Suppressor macrophage treated with lipopolysaccharide for 4 hours (primary cell): Measurements from ENCODE around the gene TTLL13.
"Not testable (repeated sequence)": the region's sequence is repeated elsewhere in the genome, so short reads cannot be mapped to it uniquely, and the experiment has no call there.

Experiments
- DNase-seq: peaks from one replicate; pipeline ENCODE4 v3.0.0-alpha.2; 2020

The TTLL13 gene

DNA sequence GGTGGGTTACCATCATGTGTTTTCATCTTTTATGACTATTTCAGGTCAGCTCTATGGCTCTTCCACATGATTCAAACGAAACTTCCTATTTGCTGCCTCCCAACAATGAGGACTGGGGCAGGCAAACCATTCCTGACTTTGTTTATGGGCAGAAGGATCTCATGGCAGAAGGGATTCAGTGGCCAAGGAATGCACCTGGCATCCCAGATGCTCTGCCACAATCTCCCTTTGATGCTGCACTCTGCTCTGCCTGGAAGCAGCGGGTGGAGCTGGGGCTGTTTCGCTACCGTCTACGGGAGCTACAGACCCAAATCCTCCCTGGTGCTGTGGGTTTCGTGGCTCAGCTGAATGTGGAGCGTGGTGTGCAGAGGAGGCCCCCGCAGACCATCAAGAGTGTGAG lies 8.5 kb upstream of the TTLL13 start:
- no peak for DNase-seq

DNA sequence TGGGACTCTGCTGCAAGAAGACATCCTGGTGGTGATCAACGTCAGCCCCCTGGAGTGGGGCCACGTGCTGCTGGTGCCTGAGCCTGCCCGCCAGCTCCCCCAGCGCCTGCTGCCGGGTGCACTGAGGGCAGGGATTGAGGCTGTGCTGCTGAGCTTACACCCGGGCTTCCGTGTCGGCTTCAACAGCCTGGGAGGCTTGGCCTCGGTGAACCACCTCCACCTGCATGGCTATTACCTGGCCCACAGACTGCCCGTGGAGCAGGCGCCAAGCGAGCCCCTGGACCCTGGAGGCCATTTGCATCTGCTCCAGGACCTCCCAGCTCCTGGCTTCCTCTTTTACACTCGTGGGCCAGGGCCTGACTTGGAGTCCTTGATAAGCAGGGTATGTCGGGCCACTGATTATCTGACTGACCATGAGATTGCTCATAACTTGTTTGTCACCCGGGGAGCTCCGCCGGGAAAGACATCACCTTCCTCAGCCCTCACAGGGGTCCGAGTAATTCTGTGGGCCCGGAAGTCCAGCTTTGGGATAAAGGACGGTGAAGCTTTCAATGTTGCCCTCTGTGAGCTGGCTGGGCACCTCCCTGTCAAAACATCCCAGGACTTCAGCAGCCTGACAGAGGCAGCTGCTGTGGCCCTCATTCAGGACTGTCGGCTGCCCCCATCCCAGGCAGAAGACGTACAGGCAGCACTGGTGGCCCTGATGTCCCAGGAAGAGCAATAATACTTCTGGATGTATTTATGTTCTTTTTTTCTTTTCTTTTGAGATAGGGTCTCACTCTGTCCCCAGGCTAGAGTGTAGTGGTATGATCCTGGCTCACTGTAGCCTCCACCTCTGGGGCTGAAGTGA lies 7.8 kb upstream of the TTLL13 start:
- no peak for DNase-seq

DNA sequence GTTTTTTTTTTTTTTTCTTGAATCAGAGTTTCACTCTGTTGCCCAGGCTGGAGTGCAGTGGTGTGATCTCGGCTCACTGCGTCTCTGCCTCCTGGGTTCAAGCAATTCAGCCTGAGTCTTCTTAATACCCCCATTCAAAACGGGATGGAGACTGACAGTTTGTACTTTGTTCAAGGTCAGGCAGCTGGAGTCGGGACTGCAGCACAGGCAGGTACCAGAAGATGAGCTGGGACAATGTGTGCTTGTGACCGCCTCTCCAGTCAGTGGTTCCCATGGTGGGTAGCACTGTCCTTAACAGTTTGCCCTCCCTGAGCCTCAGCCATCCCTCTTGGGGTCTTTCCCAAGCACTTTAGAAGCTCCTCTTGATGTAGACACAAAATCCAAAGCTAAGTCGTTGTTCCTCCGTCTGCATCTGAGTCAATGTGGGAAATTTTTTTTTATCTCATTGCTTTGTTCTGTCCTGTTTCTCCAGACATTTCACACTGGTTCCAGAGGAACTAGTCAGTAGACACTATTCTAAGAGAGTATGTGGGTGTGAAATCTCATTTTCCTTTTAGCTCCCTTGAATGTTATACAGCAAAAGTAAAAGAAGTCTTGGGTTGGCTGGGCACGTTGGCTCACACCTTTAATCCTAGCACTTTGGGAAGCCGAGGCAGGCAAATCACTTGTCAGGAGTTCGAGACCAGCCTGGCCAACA lies 5.3 kb upstream of the TTLL13 start:
- no peak for DNase-seq

DNA sequence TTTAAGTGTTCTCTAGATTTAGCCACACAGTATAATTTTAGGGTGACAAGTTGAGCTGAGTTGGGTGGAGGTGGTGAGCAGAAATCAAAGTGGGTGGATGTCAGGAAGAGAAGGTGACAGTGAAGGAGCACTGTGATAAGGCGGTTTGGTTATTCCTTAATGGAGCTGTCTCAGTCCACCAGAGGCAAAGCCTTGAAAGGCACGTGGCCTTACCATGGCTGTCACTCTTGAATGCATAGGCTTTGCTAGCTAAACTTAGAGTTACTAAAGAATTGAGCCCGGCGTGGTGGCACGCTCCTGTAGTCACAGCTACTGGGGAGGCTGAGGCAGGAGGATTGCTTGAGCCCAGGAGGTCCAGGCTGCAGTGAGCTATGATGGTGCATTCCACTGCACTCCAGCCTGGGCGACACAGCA lies 560 bp upstream of the TTLL13 start:
- no peak for DNase-seq

DNA sequence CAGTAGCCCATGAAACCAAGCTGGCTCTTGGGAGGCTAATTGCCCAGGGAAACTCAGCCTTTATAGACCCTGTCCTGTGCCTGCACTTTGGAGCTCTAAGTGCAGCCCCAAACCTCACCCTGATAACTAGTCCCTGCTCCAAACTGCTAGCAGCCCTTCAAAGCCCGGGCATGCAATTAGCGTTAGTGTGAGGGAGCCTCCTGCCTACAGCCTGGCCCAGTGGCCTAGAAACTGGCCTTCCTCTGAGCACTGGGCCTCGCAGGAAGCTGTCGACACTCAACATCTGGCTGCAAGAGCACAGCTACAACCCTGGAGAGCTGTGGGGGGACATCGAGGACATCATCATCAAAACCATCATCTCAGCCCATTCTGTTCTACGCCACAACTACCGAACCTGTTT lies 8.4 kb downstream of the TTLL13 start:
- no peak for DNase-seq

DNA sequence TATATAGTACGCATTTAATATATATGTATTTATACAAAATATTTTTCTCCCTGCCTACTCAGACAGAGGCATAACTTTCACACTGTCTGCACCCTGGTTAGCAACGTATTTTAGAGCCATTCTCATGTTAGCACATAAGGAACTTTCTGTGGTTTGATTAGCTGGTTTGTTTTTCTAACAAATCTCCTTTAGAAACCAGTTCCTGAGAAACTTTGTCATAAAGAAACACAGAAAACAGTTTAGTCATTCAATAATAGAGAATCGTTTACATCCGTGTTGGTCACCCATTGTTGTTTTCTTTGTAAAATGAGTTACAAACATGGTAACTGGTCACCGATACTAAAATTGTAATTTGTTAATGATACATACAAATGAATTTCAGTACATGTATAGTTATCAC lies 10.2 kb downstream of the TTLL13 start:
- DNase-seq, result no peak

DNA sequence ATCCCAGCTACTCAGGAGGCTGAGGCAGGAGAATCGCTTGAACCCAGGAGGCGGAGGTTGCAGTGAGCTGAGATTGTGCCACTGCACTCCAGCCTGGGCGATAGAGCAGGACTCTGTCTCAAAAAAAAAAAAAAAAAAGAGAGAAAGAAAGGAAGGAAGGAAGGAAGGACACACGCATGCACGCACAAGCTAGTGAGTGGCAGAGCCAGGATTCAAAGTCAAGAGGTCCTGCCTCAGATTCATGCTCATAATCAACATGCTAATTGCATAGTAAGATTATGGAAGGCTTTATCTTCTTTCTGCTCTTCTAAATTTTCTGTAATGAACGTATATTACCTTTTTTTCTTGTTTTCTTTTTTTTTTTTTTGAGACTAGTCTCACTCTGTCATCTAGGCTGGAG lies 11.4 kb downstream of the TTLL13 start:
- not testable (repeated sequence) for DNase-seq

DNA sequence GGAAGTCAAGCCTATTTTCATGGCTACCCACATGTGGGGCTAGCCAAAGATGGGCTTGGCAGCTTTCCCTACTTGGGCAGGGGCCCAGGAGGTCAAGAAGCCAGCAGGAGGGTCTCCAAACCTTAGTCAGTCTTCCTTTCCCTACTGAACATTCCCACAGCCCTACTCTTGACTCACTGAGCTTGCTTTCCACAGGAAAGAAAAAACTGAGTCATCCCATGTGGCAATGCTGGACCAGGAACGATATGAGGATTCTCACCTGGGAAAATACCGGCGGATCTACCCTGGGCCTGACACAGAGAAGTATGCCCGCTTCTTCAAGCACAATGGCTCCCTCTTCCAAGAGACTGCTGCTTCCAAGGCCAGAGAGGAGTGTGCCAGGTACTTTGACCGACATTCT lies 12.5 kb downstream of the TTLL13 start:
- no peak for DNase-seq

DNA sequence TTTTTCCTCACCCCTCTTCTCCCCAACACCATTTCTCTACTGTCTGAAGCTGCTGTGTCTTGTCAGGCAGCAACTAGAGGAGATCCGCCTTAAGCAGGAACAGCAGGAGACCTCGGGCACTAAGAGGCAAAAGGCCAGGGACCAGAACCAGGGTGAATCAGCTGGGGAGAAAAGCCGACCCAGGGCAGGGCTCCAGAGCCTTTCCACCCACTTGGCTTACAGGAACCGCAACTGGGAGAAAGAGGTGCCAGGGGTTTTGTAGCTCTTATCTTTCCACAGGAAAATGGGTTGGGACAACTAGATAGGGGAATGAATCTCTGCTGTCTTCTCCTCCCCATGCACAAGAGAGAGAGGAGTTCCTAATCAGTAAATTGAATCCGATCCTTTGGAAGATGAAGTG lies 13.1 kb downstream of the TTLL13 start:
- no peak for DNase-seq

DNA sequence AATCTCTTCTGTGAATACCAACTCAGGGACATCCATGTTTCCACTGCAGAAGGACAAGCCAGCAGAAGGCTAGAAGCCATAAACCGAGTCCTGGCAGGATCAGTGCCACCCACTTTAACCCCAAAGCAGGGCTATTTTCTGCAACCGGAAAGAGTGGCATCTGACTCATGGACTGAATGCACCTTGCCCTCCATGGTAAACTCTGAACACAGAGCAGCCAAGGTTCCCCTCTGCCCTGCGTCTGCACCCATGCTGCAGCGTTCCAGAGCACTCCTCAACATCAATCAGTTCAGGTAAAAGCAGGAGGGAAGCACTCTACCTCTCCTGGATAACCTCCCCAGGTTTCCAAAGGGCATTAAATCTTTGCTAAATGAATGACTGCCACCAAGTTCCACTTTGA lies 15.3 kb downstream of the TTLL13 start:
- DNase-seq, result peak; percentile 21

DNA sequence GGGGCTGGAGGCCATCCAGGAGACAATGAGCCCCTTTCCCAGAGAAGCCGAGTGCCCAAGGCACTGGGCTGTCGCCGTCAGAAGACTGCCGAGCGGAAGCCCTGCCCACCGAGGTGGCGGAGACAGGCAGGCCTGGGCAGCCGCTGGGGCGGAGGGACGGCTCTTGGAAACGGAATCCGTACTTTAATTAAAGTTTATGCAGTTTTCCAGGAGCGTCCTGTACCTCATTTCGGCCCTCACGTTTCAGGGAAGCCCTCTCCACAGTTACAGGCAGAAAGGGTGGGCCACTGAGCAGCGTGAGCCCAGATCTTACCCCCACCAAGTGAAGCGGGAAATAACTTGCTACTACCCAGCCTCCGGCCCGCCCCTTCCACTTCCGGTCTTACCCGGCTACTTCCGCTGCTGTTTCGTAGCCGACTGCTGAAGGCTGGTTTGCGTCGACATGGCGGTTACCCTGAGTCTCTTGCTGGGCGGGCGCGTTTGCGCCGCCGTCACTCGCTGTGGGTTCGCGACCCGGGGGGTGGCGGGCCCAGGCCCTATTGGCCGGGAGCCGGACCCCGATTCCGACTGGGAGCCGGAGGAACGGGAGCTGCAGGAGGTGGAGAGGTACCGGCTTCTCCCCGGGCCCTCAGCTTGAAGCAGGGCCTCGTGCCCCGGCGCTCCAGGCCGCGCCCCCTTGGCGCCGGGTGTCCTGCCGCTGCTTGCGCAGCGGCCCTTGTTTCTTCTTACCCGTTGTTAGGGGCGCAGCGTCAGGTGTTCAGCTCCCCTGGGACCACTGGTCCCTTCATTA lies 16.1 kb downstream of the TTLL13 start, which contains the start of gene NGRN:
Gene NGRN, plus strand, starts transcription at position 402 of the 790 bp plus-strand sequence. Its CDS starts 41 bp downstream, at position 443.
- peak; percentile 89 for DNase-seq

DNA sequence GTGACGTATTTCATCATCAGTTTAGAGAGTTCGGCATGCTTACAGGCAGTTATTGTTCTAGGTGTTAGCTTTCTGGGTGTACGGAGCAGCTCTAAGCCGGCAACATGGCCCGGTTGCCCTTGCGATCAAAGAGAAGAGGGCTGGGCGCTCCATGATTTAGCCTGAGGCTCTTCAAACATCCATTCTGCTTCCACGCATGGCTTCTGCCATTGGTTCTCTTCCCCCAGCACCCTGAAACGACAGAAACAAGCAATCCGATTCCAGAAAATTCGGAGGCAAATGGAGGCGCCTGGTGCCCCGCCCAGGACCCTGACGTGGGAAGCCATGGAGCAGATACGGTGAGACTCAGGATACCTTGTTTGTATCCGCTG lies 16.7 kb downstream of the TTLL13 start:
- DNase-seq, result peak; percentile 36

DNA sequence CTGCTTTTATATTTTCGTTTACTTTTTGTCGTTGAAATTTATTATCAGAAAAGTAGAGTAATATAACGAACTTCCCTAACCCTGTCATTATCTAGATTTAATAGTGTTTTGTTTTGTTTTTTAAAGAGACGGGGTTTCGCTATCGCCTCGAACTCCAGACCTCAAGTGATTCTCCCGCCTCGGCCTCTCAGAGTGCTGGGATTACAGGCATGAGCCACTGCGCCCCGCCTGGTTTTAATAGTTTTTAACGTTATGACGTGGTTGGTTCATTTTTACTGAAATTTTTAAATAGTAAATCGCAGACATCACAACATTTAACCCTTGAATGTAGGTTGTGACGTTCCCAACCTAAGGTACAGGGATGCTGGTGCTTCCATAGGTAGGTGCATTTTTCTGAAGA lies 17.1 kb downstream of the TTLL13 start:
- peak; percentile 23 for DNase-seq

DNA sequence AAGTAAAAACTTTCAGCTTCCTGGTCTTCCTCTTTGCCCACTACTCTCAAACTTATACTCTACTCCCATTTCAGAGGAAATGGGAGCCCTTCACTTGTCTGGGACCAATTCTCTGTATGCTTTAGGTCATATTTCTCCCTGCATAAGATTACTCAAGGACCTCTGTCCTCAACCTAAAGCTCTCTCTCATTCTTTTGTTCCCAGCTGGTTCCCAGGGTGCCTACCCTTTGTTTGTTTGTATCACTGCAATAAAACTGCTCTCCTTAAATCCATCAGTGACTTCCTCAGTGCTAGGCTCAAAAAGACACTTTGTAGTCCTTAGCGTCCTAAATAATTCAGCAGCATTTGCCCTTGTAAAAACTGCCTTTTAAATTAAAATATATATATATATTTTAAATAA lies 19.1 kb downstream of the TTLL13 start:
- no peak for DNase-seq

DNA sequence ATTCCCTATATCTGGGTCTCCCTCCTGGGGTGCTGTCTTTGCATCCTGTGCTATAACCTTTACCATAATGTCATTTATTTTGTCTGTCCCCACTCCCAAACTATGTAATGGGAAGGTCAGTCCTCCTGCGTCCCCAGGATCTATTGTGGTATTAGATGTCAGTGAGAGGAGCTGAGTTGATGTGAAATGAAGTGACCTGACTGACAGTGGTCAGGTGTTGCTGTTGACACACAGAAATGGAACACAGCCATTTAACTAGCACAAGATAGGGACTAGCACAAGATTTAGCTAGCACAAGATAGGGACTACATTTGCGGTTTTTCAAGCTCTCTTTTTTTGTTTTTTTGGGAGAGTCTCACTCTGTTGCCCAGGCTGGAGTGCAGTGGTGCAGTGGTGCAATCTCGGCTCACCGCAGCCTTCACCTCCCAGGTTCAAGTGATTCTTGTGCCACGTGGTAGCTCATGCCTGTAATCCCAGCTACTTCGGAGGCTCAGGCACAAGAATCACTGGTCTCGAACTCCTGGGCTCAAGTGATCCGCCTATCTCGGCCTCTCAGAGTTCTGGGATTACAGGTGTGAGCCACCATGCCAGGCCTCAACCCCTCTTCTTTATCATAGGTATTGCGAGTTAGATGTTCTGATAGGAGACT lies 21.3 kb downstream of the TTLL13 start:
- no peak for DNase-seq

DNA sequence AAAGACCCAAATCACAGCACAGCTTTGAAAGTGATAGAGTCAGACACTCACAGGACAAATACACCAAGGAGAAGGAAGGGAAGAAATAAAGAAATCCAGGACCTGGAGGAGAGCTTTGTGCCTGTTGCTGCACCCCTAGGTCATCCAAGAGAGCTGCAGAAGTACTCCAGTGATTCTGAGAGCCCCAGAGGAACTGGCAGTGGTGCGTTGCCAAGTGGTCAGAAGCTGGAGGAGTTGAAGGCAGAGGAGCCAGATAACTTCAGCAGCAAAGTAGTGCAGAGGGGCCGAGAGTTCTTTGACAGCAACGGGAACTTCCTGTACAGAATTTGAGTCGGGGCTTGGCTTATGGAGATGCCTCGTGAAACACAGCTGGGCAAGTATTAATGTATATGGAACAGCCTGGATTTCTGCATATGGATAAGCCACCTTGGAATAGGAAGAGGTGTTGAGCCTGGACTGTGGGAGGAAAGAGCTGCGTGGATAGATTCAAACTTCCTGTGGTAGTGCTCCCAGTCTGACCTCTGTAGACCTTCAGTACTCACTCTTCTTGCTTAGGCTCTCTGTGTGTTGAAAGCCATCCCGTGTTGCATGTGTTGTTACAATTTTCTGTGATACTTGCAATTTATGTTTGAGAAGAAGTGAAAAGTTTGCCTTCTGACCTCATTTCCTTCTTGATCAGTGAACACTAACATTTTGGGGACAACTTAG lies 22.3 kb downstream of the TTLL13 start:
- no peak for DNase-seq

DNA sequence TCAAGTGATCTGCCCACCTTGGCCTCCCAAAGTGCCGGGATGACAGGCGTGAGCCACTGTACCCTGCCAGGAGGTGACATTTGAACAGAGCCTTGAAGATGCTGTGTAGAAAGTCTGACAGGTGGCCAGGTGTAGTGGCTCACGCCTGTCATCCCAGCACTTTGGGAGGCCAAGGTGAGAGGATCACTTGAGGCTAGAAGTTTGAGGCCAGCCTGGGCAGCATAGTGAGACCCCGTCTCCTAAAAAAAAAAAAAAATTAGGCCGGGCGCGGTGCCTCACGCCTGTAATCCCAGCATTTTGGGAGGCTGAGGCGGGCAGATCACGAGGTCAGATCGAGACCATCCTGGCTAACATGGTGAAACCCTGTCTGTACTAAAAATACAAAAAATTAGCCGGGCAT lies 29.1 kb downstream of the TTLL13 start:
- DNase-seq, result not testable (repeated sequence)

DNA sequence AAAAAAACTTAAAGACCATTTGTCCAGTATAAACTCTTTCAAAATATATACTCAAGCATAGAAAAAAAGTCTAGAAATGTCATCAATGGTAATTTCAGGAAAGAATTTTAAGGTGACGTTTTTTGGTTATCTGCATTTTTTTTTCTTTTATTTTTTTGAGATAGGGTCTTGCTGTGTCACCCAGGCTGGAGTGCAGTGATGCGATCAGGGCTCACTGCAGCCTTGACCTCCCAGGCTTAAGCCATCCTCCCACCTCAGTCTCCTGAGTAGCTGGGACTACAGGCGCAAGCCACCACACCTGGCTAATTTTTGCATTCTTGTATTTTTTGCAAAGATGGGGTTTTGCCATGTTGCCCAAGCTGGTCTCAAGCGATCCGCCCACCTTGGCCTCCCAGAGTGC lies 31.4 kb downstream of the TTLL13 start:
- DNase-seq, result not testable (repeated sequence)

DNA sequence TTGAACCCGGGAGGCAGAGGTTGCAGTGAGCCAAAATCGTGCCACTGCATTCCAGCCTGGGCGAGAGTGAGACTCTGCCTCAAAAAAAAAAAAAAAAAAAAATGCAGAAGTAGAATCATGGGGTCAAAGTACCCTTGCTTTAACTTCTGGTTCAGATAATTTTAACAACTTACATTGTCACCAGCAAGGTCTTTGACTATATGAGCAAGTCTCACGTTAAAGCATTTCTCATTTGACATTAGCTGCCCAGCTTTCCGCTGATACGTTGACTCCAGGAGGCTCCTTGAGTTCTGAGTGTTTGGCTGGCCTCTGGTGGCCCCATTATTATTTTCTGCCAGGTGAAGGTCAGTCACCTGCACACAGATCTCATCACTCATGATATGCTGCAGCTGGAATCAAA lies 32.3 kb downstream of the TTLL13 start:
- peak; percentile 30 for DNase-seq

DNA sequence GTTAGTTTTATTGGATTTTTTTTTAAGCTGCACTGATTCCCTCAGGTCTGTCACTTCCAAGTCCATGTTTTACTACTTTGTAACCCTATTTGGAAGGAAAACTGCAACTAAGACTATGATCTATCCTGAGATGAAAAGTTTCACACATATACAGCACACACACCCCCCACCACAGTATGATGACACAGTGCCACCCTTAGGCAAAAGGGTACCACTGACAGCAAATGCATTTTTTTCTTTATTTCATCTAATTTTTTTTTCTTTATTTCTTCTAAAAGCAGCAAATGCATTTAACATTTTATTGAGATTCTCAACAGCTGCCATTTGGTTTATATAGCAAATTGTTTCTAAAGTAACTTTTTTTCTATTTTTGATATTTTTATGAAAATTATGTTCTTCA lies 37.3 kb downstream of the TTLL13 start:
- DNase-seq, result peak; percentile 49

DNA sequence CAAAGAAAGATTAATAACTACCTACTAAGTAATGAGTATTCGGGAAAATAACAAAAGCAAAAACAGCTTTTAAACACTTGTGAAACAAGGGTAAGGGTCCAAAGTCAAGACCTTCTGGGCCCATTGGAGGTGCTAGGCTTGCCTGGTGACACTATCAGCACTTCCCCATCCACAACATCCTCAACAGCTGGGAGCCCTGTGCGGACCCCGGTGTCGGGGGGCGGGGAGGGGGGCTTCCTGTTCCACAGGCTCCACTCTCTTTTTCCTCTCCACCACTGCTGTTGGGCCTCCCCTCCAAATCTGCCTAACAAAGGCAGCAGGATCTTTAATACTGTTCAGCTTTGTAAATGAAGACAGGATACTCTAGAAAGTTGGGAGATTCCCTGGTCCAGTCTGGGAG lies 37.7 kb downstream of the TTLL13 start:
- DNase-seq, result no peak

DNA sequence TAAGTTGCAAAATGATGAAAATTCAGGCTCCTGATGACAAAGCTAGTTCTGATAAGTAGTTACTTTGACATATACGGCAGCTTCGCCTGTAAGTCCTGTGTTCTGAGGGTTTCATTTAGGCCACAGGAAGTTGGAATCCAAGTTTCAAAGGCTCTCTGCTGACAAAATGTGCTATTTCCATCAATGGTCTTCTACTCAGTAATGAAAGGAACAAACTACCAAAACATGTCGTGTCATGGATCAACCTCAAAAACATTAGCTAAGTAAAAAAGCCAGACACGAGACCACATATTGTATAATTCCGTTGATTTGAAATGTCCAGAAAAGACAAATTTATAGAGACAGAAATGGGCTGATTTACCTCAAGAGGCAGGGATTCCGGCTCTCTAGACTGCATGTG lies 38.6 kb downstream of the TTLL13 start:
- no peak for DNase-seq
